Activated naive CD4-positive, alpha-beta T cell treated with anti-CD3 and anti-CD28 coated beads, Interleukin-2, amount 10 ng/mL, durations not matched to agents 7 days and 5 days (primary cell): ENCODE results near the gene ZDHHC4.
A peak's percentile ranks its signal among the peaks of the same experiment; 100 is the strongest.

Source experiments
- CTCF ChIA-PET: fragments of 350-600 bp; sonication (Branson Sonifier 250); formaldehyde crosslinking; loops from one replicate; lab custom pipeline; 2021; ENCODE audit warnings: antibody characterized with exemption; lab: Charles Lee
- DNase-seq: peaks from one replicate; pipeline ENCODE4 v3.0.0-alpha.2; 2020
- H3K27ac Mint-ChIP-seq: one replicate; pipeline ENCODE4 v1.8.0; 2021; ENCODE audit warnings: mild to moderate bottlenecking, moderate library complexity, mixed read lengths
- H3K27me3 Mint-ChIP-seq: one replicate; pipeline ENCODE4 v1.8.0; 2021; ENCODE audit warnings: mild to moderate bottlenecking, mixed read lengths
- H3K36me3 Mint-ChIP-seq: one replicate; pipeline ENCODE4 v1.8.0; 2021; ENCODE audit warnings: mixed read lengths
- H3K4me1 Mint-ChIP-seq: one replicate; pipeline ENCODE4 v1.8.0; 2021; ENCODE audit warnings: mixed read lengths
- H3K4me3 Mint-ChIP-seq: one replicate; pipeline ENCODE4 v1.8.0; 2021; ENCODE audit warnings: mild to moderate bottlenecking, moderate library complexity, mixed read lengths
- H3K9me3 Mint-ChIP-seq: one replicate; pipeline ENCODE4 v1.8.0; 2021; ENCODE audit warnings: mixed read lengths

Gene ZDHHC4

GRCh38 chr7:6606866-6607583, 29.8 kb downstream of the ZDHHC4 start:
- H3K9me3 Mint-ChIP-seq, result no peaks in the 10 kb centered on the region
- peaks cover 6% of the 10 kb centered on the region for H3K4me1 Mint-ChIP-seq
- no peak overlapping the region for H3K27ac Mint-ChIP-seq
- no peak for DNase-seq
- H3K27me3 Mint-ChIP-seq, result peaks cover 6% of the 10 kb centered on the region
- CTCF ChIA-PET, result interaction anchor here (0.8 kb wide), 1 partner anchor 15 kb away, joined by 3 read pairs; no protein-coding TSS in a partner anchor
- H3K4me3 Mint-ChIP-seq, result no peak overlapping the region
- H3K36me3 Mint-ChIP-seq, result peaks cover 25% of the 10 kb centered on the region

- no peak overlapping the region for H3K4me3 Mint-ChIP-seq
- H3K36me3 Mint-ChIP-seq, result peaks cover 18% of the 10 kb centered on the region
- DNase-seq, result no peak
- no peak overlapping the region for H3K27ac Mint-ChIP-seq
- H3K4me1 Mint-ChIP-seq, result peaks cover 6% of the 10 kb centered on the region
- no peaks in the 10 kb centered on the region for H3K9me3 Mint-ChIP-seq
- CTCF ChIA-PET, result no interaction called here
- H3K27me3 Mint-ChIP-seq, result peaks cover 9% of the 10 kb centered on the region
Measured at GRCh38 chr7:6607651-6608051, 30.4 kb downstream of the ZDHHC4 start.

DNA sequence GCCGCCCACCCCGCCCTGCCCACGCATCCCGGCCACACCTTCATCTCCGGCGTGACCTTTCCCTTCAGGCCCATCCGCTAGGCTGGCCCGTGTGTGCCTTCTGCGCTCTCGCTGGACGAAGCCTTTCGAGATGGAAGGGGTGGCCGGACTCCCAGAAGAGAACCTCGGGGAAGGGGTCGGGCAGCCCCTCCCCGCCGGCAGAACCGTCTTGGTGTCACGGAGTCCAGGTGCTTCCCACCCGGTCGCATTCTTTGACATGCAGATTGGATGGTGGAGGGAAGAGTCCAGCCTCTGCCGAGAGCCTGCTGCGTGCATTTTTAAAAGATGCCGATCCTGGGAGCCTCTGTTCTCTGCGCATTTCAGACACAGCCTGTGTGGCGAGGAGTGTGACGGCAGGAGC, 30.8 kb downstream of the ZDHHC4 start:
- peaks cover 17% of the 10 kb centered on the region for H3K36me3 Mint-ChIP-seq
- no peak overlapping the region for H3K4me3 Mint-ChIP-seq
- peaks cover 13% of the 10 kb centered on the region for H3K27me3 Mint-ChIP-seq
- no peaks in the 10 kb centered on the region for H3K9me3 Mint-ChIP-seq
- DNase-seq, result no peak
- CTCF ChIA-PET, result no interaction called here
- H3K27ac Mint-ChIP-seq, result no peak overlapping the region
- peaks cover 6% of the 10 kb centered on the region for H3K4me1 Mint-ChIP-seq

DNA sequence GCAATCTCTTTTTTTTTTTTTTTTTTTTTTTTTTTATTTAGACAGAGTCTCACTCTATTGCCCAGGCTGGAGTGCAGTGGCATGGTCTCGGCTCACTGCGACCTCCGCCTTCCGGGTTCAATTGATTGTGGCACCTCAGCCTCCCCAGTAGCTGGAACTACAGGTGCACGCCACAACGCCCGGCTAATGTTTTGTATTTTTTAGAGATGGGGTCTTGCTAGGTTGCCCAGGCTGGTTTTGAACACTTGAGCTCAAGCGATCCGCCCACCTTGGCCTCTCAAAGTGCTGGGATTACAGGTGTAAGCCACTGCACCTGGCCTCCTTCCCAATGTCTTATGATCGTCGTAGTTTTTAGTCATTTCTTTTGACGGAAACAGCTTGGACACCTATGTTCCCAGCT, 31.5 kb downstream of the ZDHHC4 start:
- Mint-ChIP-seq H3K27ac (no peak overlapping the region), H3K4me3 (no peak overlapping the region), H3K4me1 (peaks cover 6% of the 10 kb centered on the region), H3K27me3 (peaks cover 21% of the 10 kb centered on the region), H3K36me3 (peaks cover 14% of the 10 kb centered on the region), H3K9me3 (no peaks in the 10 kb centered on the region)
- CTCF ChIA-PET, result no interaction called here
- no peak for DNase-seq

DNA sequence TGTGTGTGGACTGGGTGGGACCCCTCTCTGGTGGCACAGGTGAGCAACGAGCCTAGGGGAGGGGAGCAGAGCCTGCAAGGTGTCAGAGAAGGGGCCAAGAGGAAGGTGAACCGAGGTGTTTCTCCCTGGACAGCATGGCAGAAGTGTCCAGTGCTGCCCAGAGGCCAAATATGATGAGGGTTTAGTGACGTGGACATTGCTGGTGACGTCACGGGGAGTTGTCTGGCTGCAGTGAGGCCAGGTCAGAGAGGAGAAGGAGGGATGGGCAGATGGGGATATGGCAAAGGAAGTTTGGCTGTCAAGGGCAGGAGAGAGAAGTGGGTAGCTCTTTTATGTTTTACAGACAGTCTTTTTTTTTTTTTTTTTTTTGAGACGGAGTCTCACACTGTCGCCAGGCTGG, 35.6 kb downstream of the ZDHHC4 start:
- H3K9me3 Mint-ChIP-seq, result no peaks in the 10 kb centered on the region
- H3K36me3 Mint-ChIP-seq, result peaks cover 3% of the 10 kb centered on the region
- peaks cover 13% of the 10 kb centered on the region for H3K4me1 Mint-ChIP-seq
- CTCF ChIA-PET, result no interaction called here
- DNase-seq, result no peak
- H3K27me3 Mint-ChIP-seq, result peaks cover 57% of the 10 kb centered on the region
- no peak overlapping the region for H3K4me3 Mint-ChIP-seq
- no peak overlapping the region for H3K27ac Mint-ChIP-seq

GRCh38 chr7:6613706-6614105, 36.5 kb downstream of the ZDHHC4 start:
- Mint-ChIP-seq H3K36me3 (peaks cover 3% of the 10 kb centered on the region), H3K27me3 (peaks cover 64% of the 10 kb centered on the region), H3K9me3 (no peaks in the 10 kb centered on the region), H3K4me3 (no peak overlapping the region), H3K4me1 (peaks cover 16% of the 10 kb centered on the region), H3K27ac (no peak overlapping the region)
- CTCF ChIA-PET, result no interaction called here
- DNase-seq, result no peak

DNA sequence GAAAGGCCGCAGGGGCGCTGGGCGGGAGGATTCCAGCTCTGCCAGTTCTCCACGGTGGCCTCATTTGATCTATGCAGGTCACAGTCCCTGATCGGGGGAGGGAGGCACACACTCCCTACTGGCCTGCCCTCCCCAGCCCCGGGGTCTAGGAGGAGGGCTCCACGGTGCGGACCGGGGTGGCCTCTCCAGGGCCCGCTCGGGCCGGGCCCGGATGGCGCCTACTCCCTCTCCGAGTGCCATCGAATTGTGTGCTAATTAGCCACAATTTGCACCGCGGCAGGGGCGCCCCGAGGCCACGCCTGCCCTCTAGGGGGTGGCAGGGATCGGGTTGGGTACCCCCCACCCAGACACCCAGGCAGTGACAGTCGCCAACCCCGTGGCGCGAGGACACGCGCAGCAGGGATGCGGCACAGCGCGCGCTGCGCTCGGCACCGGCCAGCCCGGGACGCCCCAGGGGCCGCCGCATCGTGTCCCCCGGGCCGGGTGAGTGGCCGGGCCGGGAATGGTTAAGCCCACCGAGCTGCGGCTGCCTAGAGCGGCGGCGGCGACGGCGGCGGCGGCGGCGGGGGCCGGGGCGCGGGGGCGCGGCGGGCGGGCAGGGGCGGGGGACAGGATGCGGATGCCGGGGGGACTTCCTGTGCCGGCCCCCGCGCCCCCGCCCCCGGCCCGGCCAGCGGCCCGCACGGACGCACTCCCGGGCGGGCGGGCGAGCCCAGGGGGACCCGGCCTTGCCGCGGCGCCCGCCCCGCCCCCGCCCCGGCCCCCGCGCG, 37.9 kb downstream of the ZDHHC4 start, which contains the start of gene ZNF853:
ZNF853 (plus strand) TSS at position 658 of the 770 bp plus-strand sequence. CDS start 565 bp downstream, outside the sequence.
- H3K4me1 Mint-ChIP-seq, result peaks cover 28% of the 10 kb centered on the region
- peaks cover 70% of the 10 kb centered on the region for H3K27me3 Mint-ChIP-seq
- CTCF ChIA-PET, result no interaction called here

GRCh38 chr7:6615723-6616555, 38.7 kb downstream of the ZDHHC4 start:
- Mint-ChIP-seq H3K27ac (no peak overlapping the region), H3K4me1 (peaks cover 35% of the 10 kb centered on the region), H3K9me3 (no peaks in the 10 kb centered on the region), H3K36me3 (peaks cover under 1% of the 10 kb centered on the region), H3K27me3 (peaks cover 71% of the 10 kb centered on the region), H3K4me3 (peak overlapping the region; percentile 59)
- DNase-seq, result no peak
- CTCF ChIA-PET, result no interaction called here

More for the DNA sequence above, 37.9 kb downstream of the ZDHHC4 start, which contains the start of gene ZNF853:
- peak; percentile 32 for DNase-seq
- Mint-ChIP-seq H3K9me3 (no peaks in the 10 kb centered on the region), H3K4me3 (peak within 1 kb of the TSS; percentile 63), H3K27ac (no peak within 1 kb of the TSS), H3K36me3 (peaks cover 3% of the 10 kb centered on the region)

- peaks cover 38% of the 10 kb centered on the region for H3K4me1 Mint-ChIP-seq
- peaks cover 6% of the 10 kb centered on the region for H3K36me3 Mint-ChIP-seq
- no peak overlapping the region for H3K27ac Mint-ChIP-seq
- H3K27me3 Mint-ChIP-seq, result peaks cover 67% of the 10 kb centered on the region
- H3K9me3 Mint-ChIP-seq, result no peaks in the 10 kb centered on the region
- DNase-seq, result no peak
- H3K4me3 Mint-ChIP-seq, result peak overlapping the region; percentile 26
- CTCF ChIA-PET, result interaction anchor here (0.6 kb wide), 1 partner anchor 1354 kb away, joined by 3 read pairs; no protein-coding TSS in a partner anchor
Measured at GRCh38 chr7:6616854-6617643, 39.8 kb downstream of the ZDHHC4 start.

DNA sequence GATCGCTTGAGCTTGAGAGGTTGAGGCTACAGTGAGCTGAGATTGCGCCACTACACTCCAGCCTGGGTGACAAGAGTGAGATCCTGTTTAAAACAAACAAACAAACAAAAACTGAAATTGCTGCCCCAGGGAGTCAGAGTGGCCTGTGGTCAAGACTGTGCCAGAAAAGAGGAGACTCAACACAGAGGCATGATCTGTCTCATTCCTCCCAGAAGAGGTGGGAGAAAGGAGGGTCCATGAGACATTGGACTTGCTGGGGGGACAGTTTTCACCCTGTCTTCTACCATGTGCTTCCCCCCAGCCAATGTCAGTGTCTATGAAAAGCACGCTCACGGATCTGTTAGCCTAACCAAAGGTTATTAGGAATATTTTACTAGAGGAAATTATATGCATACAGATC, 41.4 kb downstream of the ZDHHC4 start:
- Mint-ChIP-seq H3K27me3 (peaks cover 55% of the 10 kb centered on the region), H3K4me1 (peaks cover 46% of the 10 kb centered on the region), H3K4me3 (no peak overlapping the region), H3K9me3 (no peaks in the 10 kb centered on the region), H3K36me3 (peaks cover 6% of the 10 kb centered on the region), H3K27ac (no peak overlapping the region)
- no peak for DNase-seq
- CTCF ChIA-PET, result no interaction called here

GRCh38 chr7:6619961-6620360, 42.7 kb downstream of the ZDHHC4 start:
- no peaks in the 10 kb centered on the region for H3K9me3 Mint-ChIP-seq
- H3K27ac Mint-ChIP-seq, result no peak overlapping the region
- H3K27me3 Mint-ChIP-seq, result peaks cover 41% of the 10 kb centered on the region
- peaks cover 6% of the 10 kb centered on the region for H3K36me3 Mint-ChIP-seq
- H3K4me1 Mint-ChIP-seq, result peaks cover 54% of the 10 kb centered on the region
- no peak for DNase-seq
- CTCF ChIA-PET, result no interaction called here
- H3K4me3 Mint-ChIP-seq, result no peak overlapping the region

DNA sequence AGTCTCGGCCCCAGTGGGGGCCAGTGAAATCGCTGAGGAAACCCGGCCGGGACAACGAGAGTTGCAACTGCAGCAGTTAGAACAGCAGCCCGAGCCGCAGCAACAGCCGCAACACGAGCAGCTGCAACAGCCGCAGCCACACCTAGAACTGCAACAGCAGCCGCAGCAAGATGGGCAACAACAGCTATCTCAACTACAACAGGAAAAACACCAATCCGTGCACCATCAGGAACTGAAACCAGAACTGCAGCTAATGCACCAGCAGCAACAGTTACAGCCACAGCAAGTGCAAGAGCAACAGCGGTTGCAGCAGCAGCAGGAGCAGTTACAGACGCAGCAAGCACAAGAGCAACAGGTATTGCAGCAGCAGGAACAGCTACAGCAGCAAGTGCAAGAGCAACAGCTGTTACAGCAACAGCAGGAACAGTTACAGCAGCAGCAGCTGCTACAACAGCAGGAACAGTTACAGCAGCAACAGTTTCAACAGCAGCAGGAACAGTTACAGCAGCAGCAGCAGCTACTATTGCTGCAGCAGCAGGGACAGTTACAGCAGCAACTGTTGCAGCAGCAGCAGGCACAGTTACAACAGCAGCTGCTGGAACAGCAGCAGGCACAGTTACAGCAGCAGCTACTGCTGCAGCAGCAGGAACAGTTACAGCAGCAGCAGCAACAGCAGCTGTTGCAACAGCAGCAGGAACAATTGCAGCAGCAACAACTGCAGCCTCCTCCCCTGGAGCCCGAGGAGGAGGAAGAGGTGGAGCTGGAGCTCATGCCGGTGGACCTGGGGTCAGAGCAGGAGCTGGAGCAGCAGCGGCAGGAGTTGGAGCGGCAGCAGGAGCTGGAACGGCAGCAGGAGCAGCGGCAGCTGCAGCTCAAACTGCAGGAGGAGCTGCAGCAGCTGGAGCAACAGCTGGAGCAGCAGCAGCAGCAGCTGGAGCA, 44.2 kb downstream of the ZDHHC4 start:
- Mint-ChIP-seq H3K36me3 (peaks cover 6% of the 10 kb centered on the region), H3K27me3 (peaks cover 30% of the 10 kb centered on the region), H3K4me1 (peaks cover 60% of the 10 kb centered on the region), H3K9me3 (no peaks in the 10 kb centered on the region), H3K4me3 (no peak overlapping the region), H3K27ac (peak overlapping the region; percentile 64)
- DNase-seq, result no peak
- CTCF ChIA-PET, result interaction anchor here (0.6 to 1.1 kb wide), 2 partner anchors 47 to 178 kb away, joined by 3 read pairs; no protein-coding TSS in a partner anchor
